Measurements from ENCODE around the gene UBAP2.
"Not testable (repeated sequence)": the region's sequence is repeated elsewhere in the genome, so short reads cannot be mapped to it uniquely, and the experiment has no call there.

The UBAP2 gene

DNA sequence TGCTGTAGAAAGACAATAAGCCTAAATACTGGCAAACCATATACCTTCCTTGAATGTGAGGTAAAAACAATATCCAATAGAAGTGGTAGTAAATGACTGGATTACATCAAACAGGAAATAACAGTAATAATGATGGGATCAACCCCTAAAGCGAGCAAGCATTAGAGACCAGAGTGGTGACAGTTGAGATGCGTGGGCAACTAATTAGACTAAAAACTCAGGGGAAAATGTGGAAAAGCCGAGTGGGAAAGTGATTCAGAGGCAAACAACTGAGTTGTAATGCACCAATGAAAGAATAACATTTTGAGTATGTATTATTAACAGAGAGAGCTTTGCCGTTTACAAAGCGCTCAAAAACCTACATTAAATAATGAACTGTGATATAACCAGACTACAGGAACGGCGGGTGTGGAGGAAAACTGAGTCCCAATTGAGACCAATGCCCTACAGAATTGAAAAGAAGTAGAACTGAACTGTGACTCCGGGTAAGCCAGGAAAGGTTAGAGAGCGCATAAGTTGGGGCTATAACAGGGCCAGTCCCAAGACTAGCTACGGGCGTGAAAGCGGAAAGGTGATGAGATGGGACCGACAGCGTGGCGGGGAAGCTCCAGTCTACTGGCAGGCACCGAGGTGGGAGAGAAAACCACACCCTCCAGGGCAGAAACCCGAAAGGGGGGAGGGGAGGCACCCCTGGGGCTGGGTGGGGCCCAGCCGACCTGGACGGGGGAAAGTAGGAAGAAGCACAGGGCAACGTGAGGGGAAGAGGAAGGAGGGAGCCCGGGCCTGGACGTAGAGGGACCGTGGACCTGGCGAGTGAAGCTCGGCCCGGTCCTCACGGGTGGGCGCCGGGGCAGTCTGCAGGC lies 592 bp downstream of the UBAP2 start:
- DNase-seq (ENCODE audit: low spot score) = peak; percentile 34

DNA sequence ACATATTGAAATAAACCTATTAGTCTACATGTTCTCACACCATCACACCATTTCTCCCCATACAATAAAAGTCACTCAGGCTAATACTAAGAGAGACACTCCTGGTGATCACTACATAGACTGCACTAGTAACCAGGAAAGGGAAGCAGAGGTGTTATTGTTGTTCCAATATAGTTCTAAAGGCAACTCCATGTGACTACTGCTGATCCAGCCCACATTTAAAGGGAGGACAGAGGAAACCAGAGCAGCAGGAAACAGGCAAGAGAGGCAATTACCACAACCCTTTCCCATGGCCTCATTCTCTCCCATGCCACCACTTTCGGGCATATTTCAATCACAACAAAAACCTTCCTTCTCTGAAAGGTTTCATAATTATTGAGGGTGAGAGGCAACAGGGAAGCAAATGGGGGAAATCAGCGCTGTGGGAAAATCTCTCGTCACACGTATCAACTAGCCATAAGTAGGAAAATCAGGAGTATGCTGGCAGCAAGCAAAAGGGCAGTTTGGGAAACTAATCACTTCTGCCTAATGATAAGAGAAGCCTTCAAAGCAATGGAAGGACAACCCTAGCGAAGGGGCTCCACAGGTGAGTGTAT lies 1.8 kb downstream of the UBAP2 start:
- no peak for DNase-seq (ENCODE audit: low spot score)

DNA sequence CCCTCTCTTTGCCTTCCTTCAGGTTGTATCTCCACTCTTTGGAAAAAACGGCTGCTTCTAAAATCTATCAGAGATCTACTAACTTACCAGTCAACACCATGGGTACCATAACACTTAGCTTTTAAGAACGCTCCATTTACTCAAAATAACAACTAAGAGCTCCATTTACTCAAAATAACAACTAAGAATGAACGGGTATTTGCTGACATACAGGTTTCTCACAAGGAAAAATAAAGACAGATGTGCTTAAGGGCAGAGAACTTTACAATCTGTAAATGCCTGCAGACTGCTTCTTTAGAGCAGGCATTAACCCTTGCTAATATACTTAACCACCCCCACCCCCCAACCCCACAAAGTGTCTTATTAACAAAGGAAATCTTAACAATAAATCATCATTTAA lies 2.8 kb downstream of the UBAP2 start:
- DNase-seq (ENCODE audit: low spot score) = no peak

DNA sequence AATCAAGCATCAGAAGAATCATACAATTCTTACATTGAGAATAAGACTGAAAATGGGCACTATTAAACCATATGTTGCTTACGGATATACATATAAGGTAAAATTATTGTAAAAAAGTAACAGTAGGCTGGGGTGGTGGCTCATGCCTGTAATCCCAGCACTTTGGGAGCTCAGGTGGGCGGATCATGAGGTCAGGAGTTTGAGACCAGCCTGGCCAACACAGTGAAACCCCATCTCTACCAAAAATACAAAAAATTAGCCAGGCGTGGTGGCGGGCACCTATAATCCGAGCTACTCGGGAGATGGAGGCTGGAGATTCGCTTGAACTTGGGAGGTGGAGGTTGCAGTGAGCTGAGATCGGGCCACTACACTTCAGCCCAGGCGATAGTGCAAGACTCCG lies 6.6 kb downstream of the UBAP2 start:
- DNase-seq (ENCODE audit: low spot score) = not testable (repeated sequence)

DNA sequence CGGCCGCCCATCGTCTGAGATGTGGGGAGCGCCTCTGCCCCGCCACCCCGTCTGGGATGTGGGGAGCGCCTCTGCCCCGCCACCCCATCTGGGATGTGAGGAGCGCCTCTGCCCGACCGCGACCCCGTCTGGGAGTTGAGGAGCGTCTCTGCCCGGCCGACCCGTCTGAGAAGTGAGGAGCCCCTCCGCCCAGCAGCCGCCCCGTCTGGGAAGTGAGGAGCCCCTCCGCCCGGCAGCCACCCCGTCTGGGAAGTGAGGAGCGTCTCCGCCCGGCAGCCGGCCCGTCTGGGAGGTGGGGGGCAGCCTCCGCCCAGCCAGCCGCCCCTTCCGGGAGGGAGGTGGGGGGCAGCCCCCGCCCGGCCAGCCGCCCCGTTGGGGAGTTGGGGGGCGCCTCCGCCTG lies 9.8 kb downstream of the UBAP2 start:
- not testable (repeated sequence) for DNase-seq (ENCODE audit: low spot score)

DNA sequence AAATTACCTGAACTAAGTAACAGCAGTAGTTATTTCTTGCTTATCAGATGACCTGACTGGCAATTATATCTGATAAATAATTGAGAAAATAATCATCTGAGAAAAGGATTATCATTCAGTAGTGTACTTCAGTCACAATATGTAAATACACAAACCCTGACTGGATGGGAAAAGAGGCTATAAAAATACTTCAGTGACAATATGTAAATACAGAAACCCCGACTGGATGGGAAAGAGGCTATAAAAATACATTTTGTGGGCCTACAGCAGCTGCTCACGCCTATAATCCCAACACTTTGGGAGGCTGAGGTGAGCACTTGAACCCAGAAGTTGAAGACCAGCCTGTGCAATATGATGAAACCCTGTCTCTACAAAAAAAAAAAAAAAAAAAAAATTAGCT lies 11.1 kb downstream of the UBAP2 start:
- DNase-seq (ENCODE audit: low spot score) = no peak

DNA sequence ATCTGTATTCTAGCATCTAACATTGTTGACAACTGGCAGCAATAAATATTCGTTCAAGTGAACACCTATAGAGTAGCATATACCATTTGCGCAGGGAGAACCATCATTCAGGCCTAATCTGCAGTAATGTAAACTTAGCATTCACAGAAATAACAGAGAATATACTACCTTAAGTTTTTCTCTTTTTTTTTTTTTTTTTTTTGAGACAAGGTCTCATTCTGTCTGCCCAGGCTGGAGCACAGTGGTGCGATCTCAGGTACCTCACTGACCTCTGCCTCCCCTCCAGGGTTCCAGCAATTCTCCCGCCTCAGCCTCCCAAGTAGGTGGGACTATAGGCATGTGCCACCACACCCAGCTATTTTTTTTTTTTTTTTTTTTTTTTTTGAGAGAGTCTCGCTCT lies 12.1 kb downstream of the UBAP2 start:
- DNase-seq (ENCODE audit: low spot score) = no peak

DNA sequence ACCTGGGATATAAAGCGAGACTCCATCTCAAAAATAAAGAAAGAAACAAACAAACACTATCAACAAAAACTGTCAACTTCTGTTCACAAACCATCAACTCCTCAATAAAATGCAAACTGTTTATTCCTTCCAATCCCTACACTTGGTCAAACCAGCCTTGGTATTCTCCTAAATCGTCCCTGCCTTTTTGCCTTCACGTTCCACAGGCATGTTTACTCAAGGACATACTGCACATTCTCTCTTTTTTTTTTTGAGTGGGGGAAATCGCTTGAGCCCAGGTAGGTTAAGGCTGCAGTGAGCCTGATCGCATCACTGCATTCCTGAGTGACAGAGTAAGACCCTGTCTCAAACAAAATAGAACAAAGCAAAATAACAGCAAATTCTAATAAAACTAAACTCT lies 13.0 kb downstream of the UBAP2 start:
- no peak for DNase-seq (ENCODE audit: low spot score)

DNA sequence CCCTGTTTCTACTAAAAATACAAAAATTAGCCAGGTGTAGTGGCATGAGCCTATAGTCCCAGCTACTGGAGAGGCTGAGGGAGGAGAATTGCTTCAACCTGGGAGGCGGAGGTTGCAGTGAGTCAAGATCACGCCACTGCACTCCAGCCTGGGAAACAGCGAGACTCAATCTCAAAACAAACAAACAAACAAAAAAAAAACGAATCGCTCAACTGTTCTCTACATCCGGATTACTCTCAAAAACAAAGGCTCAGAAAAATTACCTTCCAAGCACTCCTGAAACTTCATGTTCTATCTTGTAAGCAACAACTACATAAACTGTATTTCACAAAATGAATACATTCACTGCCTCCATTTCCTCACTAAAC lies 14.0 kb downstream of the UBAP2 start:
- DNase-seq (ENCODE audit: low spot score) = no peak

DNA sequence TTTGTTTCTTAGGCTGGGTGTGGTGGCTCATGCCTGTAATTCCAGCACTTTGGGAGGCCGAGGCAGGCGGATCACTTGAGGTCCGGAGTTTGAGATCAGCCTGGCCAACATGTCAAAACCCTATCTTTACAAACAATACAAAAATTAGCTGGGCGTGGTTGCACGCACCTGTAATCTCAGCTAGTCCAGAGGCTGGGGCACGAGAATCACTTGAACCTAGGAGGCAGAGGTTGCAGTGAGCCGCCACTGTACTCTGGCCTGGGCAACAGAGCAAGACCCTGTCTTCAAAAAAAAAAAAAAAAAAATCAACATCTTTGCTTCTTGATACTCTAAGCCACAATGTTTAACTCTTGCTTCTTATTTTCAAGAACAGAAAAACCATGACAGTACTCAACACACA lies 16.1 kb downstream of the UBAP2 start:
- no peak for DNase-seq (ENCODE audit: low spot score)

DNA sequence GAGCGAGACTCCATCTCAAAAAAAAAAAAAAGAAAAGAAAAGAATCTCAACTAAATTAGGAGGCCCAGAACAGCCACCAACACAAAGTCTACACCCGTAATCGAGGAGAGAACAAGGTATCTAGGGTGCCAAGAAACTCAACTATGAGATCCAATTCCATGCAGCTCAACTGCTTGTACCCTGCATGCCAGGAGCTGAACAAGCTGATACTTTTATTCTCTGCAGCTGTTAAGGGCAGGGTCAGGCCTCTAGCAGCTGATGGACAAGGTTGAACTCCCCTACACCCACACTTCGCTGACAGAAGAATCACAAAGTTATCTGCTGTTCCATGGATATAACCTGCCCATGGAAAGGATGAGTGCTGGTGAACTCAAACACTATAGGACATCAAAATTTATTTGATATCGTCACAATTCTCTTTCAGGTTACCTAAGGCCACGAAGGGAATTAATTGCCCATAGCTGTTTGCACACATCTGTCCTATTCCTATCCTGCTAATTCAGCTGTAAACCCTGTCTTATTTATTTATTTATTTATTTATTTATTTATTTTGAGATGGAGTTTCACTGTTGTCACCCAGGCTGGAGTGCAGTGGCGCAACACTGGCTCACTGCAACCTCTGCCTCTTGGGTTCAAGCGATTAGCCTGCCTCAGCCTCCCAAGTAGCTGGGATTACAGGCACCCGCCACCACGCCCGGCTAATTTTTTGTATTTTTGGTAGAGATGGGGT lies 20.7 kb downstream of the UBAP2 start:
- DNase-seq (ENCODE audit: low spot score) = no peak

DNA sequence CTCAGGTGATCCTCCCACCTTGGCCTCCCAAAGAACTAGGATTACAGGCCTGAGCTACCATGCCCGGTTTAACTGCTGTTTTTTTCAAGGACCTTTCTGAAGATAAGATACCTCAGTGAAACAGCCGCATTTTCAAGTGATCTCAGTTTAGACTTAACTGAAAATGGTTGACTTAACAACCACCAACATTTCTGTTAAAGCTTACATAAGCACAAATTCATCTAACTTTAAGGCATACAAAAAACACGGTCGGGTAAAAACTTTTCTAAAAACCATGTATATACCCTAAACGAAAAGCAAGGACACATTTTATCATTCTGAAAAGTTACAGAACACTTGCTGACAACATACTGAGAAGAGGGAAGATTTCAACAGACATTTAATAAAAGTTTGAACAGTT lies 22.9 kb downstream of the UBAP2 start:
- DNase-seq (ENCODE audit: low spot score) = no peak

DNA sequence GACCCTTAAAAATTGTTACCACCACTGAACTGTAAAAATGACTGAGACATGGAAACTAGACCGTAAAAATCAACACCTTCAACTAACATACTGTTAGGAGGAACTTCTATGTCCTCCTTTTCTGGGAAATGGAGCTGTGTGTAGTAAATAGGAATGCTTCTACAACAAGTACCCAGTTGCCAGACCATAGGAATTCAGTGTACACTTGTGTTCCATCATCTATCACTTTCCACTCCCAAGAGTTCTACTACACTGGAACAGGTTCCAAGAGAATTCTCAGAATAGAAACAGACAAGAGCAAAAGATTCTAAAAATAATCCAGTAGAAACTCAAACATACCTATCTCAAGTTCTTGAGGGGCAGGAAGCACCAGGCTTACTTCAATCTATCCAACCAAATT lies 23.6 kb downstream of the UBAP2 start:
- DNase-seq (ENCODE audit: low spot score) = no peak

DNA sequence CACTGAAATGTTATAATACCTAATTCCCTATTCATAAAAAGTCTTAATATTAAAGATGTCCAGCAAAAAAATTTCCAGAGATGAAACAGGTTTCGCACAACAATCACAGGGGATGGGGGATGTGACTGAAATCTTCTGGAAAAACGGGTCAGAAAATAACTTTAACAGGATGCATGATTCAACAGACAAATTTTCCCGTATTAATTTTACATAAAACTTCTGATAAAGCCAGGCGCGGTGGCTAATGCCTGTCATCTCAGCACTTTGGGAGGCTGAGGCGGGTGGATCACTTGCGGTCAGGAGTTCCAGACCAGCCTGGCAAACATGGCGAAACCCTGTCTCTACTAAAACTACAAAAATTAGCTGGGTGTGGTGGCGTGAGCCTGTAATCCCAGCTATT lies 24.2 kb downstream of the UBAP2 start:
- DNase-seq (ENCODE audit: low spot score) = not testable (repeated sequence)

DNA sequence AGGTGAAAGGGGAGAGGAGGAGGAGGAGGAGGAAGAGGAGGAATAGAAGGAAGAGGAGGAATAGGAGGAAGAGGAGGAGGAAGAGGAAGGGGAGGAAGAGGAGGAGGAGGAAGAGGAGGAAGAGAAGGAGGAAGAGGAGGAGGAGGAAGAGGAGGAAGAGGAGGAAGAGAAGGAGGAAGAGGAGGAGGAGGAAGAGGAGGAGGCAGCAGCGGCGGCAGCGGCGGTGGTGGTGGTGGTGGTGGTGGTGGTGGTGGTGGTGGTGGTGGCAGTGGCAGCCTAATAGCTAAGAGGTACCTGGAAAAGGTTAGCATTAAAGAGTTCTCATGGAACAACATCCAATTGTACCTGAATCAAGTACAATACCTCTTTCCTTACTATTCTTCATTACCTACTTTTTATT lies 32.5 kb downstream of the UBAP2 start:
- no peak for DNase-seq (ENCODE audit: low spot score)

DNA sequence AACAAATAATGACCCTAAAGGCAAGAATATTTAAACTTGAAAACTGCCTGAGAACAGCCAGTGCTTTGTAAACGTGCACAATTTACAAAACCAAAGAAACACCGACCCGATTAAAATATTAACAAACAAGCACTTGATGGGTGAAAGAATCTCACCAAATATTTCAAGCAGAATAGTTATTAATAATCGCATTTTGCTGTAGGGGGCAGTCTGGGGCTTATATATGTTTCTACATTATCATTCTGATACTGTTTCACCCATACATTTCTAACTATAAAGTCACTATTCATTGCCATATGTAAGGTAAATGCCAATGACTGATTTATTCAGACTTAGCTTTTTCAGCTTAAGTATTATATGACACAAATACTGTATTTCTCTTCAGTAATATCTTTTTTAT lies 37.7 kb downstream of the UBAP2 start:
- no peak for DNase-seq (ENCODE audit: low spot score)

DNA sequence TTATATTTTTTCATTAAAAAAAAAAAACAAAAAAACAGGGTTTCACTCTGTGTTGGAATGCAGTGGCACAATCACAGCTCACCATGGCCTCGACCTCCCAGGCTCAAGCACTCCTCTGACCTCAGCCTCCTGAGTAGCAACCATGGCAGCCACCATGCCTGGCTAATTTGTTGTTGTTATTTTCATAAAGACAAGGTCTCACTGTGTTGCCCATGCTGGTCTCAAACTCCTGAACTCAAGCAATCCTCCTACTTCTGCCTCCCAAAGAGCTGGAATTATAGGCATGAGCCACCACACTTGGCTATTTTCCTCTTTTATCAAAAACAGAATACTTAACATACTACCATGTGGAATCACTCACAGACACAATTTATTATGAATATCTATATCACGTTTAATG lies 46.7 kb downstream of the UBAP2 start:
- no peak for DNase-seq (ENCODE audit: low spot score)

DNA sequence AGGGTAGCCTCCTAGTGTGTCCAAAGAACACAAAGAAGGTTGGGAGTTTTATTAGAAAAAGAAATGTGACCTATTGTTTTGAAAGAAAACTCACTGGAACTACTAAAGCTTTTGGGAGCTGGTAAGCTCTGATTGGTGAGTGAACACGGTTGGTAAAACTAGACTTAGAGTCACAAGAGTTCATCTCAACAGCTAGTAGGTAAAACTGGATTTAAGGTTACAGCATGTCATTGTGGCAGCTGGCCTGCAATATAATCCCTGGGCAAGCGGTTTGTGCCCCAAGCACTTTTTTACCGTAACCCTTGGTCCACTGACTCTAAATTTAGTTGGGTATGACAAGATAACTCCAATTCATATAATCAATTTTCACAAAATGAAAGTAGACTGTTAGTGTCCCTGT lies 47.4 kb downstream of the UBAP2 start:
- DNase-seq (ENCODE audit: low spot score) = no peak

DNA sequence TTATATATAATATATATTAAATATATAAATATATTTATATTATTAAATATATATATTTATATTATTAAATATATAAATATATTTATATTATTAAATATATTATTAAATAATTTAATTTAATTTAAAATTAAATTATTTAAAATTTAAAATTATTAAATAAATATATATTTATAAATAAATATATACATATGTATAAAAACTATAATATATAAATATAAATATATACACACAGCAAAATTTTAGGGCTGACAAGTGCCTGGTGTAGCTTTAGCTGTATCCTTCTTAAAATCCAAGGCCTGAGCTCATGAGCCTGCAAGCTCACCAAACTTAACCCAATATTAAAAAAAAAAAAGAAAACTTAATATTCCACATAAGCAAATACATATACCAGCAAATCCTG lies 53.2 kb downstream of the UBAP2 start:
- no peak for DNase-seq (ENCODE audit: low spot score)

DNA sequence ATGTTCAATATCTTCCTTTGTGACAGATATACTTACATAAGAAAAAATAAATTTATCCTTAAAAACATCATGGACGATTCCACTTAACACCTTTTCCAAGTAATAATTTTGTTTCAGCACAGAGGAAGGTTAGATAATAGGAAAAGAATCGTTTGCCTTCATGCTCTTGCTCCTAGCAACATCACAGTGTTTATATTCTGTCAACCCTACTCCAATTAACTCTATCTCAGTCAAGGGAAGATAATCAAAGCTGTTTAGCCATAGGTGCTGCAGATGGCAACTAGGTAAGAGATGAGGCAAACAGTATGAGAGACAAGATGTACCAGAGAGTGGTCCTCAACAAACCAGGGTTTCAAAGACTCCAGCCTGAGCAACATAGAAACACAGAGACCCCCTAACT lies 55.6 kb downstream of the UBAP2 start:
- DNase-seq (ENCODE audit: low spot score) = no peak

DNA sequence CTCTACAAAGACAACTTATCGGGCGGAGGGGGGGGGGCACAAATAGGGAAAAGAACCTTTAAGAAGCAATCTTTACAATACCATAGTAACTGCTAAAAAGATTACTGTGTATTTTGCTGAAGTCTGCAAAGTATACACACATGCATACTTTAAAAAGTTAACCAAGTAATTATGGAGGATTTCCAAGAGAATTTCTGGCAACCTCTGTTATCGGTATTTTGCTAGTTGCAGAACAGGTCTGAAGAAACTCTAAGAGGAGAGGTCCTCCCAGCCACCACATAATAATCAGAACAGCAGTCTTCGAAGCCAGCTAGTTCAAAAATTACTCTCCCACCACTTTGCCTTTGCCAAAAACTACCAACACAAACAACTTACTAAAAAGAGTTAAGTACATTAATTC lies 56.1 kb downstream of the UBAP2 start:
- no peak for DNase-seq (ENCODE audit: low spot score)

DNA sequence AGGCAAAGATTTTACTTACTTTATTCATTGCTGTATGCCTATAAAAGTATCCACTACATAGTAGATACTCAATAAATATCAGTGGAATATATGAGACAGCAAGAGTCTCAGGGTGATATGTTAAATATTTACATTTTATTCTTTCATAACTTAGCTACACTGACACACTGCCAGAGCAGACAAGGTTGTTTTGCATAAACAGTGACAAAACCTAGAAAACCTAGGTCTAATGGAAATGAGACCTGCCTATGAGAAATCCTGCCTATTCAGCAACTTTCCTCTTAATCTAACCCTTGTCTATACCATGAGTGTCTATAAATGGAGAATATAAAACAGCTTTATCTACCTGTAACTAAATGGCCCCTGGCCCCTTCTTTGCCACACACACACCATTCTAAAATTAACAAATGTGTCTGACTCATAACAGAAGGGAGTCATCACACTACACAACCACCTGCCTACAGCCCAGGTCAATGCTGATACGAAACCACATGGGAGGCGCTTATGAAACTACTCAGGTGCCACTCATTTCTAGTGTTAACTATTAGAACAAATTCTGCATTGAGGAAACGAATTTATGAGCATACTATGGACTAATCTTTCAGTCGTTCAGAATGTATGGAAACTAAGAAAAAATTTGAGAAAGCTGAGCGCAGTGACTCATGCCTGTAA lies 60.3 kb downstream of the UBAP2 start:
- DNase-seq (ENCODE audit: low spot score) = no peak

DNA sequence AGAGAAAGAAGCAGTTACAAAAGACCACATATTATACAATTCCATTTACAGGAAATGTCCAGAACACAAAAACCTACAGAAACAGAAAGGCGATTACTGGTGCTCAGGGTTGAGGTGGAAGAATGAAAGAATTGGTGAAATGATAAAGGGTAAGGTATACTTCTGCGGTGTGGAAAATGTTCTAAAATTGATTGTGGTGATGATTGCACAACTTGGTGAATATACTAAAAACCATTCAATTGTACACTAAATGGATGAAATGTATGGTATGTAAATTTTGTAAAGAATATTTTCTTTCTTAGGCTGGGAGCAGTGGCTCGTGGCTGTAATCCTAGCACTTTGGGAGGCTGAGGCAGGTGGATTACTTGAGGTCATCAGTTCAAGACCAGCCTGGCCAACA lies 72.3 kb downstream of the UBAP2 start:
- DNase-seq (ENCODE audit: low spot score) = no peak

All from hepatic stellate cell (primary cell).